Hypothalamus (tissue), 51 donors: Measurements from ENCODE around the gene POT1.
"Not testable (repeated sequence)": the region's sequence is repeated elsewhere in the genome, so short reads cannot be mapped to it uniquely, and the experiment has no call there.

Experiments
- DNase-seq, 51 donors: peaks; one replicate each; lab custom pipeline; 2025; lab: John Stamatoyannopoulos, UW

POT1 gene

DNA sequence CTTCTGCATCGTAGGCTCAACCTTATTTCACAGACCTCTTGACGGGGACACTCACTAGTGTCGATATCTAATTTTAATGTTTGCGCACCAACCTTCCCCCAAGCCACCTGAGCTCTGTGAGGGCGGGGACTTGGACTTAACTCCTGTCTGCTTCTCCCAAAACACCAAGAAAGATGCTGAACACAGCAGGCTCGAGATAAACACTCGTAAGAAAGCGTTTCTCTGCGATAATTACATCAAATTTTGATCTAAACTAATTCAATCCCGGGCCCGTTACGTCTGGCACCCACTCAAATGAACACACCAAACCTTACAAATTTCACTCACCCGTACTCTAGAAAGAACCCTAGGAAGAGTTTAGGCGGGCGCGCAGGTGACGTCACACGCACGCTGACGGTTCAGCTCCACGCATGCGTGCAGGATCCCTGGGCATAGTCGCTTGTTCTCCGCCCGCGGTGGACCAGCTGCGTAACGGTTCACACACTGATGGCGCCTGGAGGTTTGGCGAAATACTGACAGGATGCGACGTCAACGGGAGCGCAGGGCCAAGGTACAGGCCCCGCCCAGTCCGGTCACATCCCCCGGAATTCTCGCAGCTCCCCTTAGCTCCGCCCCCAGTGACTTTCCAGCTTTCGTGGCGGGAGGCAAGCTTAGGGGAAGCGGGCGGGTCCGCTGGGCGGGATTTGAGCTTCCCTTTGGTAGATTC is at the start of gene POT1:
TSS of gene POT1 (minus strand) at position 359 of the 706 bp plus-strand sequence. CDS start 32,652 bp downstream, outside the sequence.
- DNase-seq = peak; percentile 70 to 99 (median 98)

DNA sequence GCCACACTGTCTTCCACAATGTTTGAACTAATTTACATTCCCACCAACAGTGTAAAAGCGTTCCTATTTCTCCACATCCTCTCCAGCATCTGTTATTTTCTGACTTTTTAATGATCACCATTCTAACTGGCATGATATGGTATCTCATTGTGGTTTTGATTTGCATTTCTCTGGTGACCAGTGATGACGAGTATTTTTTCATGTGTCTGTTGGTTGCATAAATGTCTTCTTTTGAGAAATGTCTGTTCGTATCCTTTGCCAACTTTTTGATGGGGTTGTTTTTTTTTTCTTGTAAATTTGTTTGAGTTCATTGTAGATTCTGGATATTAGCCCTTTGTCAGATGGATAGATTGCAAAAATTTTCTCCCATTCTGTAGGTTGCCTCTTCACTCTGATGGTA is 45.5 kb upstream of the POT1 start:
- not testable (repeated sequence) for DNase-seq

DNA sequence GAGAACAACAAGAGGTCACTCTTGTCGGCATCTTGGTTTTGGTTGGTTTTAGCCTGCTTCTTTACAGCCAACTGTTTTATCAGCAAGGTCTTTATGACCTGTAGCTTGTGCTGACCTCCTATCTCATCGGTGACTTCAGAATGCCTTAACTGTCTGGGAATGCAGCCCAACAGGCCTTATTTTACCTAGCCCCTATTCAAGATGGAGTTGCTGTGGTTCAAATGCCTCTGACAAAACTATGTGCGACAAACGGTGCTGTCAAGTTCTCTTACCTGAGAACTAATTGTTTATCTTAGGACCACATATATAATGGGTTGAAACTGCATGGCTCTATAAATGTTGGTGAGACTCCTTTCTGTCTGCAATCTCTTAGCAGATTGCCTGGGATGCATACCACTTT is 35.9 kb upstream of the POT1 start:
- no peak for DNase-seq

GRCh38 chr7:124959676-124960075 is 30.1 kb upstream of the POT1 start:
- no peak for DNase-seq

DNA sequence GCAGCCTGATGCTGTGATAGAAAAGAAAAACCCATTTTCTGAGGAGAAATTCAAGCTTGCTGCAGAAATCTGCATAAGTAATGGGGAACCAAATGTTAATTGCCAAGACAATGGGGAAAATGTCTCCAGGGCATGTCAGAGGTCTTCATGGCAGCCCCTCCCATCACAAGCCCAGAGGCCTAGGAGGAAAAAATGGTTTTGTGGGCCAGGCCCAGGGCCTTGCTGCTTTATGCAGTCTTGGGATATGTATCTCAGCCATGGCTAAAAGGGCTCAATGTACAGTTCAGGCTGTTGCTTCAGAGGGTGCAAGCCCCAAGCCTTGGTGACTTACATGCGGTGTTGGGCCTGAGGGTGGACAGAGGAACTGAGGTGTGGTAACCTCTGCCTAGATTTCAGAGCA is 28.3 kb upstream of the POT1 start:
- DNase-seq = not testable (repeated sequence)

- DNase-seq = no peak
These were observed 26.5 kb upstream of the POT1 start for GRCh38 chr7:124956160-124956559.

GRCh38 chr7:124954790-124955189 is 25.2 kb upstream of the POT1 start:
- no peak for DNase-seq

DNA sequence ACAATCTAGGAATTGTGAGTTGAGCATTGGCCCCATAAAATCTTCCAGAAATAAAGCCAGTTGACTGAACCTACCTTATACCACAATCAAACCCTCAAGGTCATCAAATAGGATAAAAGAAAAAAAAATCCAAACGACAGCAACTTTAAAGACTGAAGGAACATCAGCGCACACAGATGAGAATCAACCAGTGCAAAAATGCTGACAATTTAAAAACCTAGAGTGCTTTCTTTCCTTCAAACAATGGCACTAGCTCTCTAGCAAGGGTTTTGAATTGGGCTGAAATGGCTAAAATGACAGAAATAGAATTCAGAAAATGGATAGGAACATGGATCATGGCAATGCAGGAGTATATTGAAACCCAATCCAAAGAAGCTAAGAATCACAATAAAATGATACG is 16.1 kb upstream of the POT1 start:
- DNase-seq = no peak

- DNase-seq = no peak
These were observed 13.8 kb upstream of the POT1 start for GRCh38 chr7:124943472-124943871.

GRCh38 chr7:124942399-124942798 is 12.8 kb upstream of the POT1 start:
- DNase-seq = no peak

- no peak for DNase-seq
These were observed 10.7 kb upstream of the POT1 start for GRCh38 chr7:124940306-124940705.

GRCh38 chr7:124938128-124938527 is 8.5 kb upstream of the POT1 start:
- no peak for DNase-seq

DNA sequence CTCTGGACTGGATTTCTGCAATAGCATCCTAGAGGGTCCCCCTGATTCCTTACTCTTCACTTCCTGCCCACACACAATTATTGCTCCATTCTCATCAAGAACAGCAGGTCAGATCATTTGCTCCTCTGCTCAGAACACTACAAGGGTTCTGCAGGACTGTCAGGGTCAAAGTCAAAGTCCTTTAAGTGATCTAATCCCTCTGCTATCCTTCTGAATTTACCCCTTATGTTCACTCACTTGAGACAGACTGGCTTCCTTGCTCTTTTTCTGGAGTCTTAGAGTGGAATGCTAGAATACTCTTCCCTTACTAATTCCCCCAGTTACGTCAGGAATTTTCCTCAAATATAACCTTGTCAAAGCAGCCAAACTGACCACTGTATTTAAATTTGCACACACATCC is 7.5 kb upstream of the POT1 start:
- no peak for DNase-seq

- DNase-seq = no peak
These were observed 5.2 kb upstream of the POT1 start for GRCh38 chr7:124934841-124935240.

DNA sequence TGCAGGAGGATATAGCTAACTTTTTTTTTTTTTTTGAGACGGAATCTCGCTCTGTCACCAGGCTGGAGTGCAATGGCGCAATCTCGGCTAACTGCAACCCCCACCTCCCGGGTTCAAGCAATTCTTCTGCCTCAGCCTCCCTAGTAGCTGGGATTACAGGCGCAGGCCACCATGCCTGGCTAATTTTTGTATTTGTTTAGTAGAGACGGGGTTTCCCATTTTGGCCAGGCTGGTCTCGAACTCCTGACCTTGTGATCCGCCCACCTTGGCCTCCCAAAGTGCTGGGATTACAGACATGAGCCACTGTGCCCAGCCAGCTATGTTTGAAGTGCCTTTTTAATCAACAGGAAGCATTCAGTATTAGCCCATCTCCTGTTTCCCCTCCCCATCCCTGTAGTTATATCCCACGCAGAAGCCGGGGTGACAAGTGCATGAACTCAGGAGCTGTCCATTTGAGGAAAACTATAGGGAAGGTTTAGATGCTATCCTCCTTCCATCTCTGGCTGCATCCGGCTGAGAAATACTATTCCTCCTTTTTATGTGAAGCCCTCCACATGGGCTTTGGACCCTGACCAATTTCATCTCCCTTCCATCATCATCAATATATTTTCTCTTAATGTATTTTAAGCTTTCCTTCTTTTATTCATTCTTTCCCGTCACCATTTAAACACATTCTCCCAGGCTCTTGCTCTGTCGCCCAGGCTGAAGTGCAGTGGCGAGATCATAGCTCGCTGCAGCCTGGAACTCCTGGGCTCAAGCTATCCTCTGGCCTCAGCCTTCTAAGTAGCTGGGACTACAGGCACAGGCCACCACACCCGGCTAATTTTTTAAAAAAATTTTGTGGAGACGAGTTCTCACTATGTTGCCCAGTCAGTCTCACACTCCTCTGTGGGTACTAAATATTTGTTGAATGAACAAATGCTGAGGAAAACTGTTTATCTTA is 1.3 kb upstream of the POT1 start:
- no peak for DNase-seq

DNA sequence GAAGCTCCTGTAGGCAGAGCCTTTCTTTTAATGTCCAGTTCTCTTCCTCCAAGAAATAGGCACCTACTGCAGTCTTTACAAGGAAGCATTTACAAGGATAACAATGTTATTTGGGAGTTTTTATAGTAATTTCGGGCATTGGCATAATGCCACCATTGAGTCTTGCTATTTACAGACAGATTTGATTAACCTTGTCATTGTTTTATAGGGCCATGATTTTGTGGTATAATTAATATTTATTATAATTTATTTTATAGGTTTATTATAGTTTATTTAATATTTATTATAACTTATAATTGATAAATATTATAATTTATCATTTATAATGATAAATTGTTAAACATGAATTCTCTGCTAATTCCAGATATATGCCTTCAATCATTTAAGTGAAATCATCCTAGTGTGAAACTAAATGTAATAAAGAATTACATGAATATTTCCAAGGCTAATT is 573 bp upstream of the POT1 start:
- no peak for DNase-seq

GRCh38 chr7:124924906-124925305 is 4.7 kb downstream of the POT1 start:
- DNase-seq = no peak

- DNase-seq = no peak
These were observed 7.4 kb downstream of the POT1 start for GRCh38 chr7:124922200-124922599.

GRCh38 chr7:124919841-124920240 is 9.8 kb downstream of the POT1 start:
- no peak for DNase-seq

DNA sequence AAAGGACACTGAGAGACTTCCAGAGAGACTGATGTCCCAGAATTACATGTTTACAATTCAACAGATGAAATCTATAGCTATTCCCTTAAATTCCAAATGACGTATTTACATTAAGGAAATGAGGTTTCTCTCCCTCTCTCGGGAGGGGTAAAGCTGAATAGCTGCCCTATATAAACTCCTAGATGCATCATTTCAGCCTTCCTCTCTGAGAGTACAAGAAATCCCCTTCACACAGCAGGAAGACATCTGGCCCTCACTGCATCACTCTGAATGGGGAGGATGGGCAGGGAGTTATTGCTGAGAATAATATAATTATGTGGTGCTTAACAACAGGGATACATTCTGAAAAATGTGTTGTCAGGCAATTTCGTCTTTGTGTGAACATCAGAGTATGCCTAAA is 11.0 kb downstream of the POT1 start:
- no peak for DNase-seq

DNA sequence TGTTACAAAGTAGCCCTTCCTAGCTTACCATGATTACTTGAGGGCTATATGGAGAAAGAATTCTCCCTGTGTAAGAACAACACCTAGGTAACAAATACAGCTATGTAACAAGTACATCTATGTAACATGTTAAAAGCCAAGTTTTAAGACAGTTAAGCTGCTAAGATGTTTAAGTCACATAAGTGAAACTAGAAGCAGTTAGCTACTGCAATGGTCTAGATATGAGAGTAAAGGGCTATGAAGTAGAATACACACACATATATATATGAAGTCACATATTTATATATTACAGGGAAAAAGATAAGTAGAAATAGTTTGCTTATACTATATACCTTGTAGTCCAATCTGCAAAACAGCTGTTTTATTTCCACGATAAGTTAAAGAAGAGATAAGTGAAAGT is 14.4 kb downstream of the POT1 start:
- no peak for DNase-seq

DNA sequence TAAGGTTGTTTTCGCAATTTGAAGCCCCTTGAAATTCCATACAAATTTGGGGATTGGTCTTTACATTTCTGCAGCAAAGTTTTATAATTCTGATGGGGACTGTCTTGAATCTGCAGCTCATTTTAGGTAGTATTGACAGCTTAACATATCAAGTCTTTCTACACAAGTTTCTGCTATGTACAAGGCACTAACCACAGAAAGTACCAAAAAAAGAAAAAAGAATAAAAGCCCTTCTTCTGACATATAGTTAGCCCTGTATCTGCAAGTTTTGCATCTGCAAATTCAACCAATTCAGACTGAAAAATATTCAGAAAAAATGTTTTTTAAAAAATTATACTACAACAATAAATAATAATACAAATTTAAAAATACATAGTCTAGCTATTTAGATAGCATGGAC is 15.3 kb downstream of the POT1 start:
- no peak for DNase-seq
